ENCODE results near the gene CENPO.

DNA sequence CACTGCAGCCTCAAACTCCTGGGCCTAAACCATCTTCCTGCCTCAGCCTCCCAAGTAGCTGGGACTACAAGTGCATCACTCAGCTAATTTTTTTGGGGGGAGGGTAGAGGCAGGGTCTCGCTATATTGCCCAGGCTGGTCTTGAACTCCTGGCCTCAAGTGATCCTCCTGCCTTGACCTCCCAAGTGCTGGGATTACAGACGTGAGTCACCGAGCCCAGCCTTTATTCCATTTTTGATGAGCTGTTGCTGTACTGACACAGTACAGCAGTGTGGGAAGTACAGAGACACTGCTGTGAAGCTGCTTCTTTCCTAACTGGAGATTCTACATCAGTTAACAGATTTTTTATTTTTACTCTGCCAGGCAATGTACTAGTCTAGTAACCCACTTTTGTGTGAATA is 18.9 kb upstream of the CENPO start:
- TF ChIP-seq POLR2A (IDR thresholded peaks at IDR 0.05; ENCODE audit: low read depth, low read length) (no peak), TAF1 (IDR thresholded peaks at IDR 0.05; ENCODE audit: low read depth, low read length) (no peak), POLR2AphosphoS5 (IDR thresholded peaks at IDR 0.05; ENCODE audit: low read depth, low read length) (no peak)
